AG09309 (cell line): ENCODE measurements around the gene PRRC2B.

Experiments
- DNase-seq: peaks from one replicate; pipeline ENCODE4 v3.0.0-alpha.2; 2010; ENCODE audit warnings: low read depth
- H3K4me3 ChIP-seq: 2 replicates; pipeline ENCODE4 v1.5.1; 2011; ENCODE audit warnings: mild to moderate bottlenecking, low read depth, low read length, moderate library complexity; ENCODE audit not compliant: control insufficient read depth
- CTCF ChIP-seq: IDR thresholded peaks from 2 replicates; pipeline ENCODE4 v1.5.1; 2011; ENCODE audit warnings: mild to moderate bottlenecking, low read depth, low read length, inconsistent platforms; ENCODE audit not compliant: insufficient read depth, control insufficient read depth; ENCODE audit errors: missing control alignments

Gene PRRC2B

GRCh38 chr9:131418143-131419025, 24.5 kb downstream of the PRRC2B start:
- no peak for TF ChIP-seq CTCF
- H3K4me3 ChIP-seq = no peak overlapping the region
- DNase-seq = no peak

GRCh38 chr9:131419026-131419614, 25.2 kb downstream of the PRRC2B start:
- no peak overlapping the region for H3K4me3 ChIP-seq
- no peak for DNase-seq
- no peak for TF ChIP-seq CTCF

GRCh38 chr9:131419716-131420115, 25.8 kb downstream of the PRRC2B start:
- H3K4me3 ChIP-seq = no peak overlapping the region
- TF ChIP-seq CTCF = no peak
- no peak for DNase-seq

- H3K4me3 ChIP-seq = no peak overlapping the region
- DNase-seq = no peak
- TF ChIP-seq CTCF = peak; percentile 26
Measured at GRCh38 chr9:131420980-131421624, 27.2 kb downstream of the PRRC2B start.

- no peak for TF ChIP-seq CTCF
- no peak for DNase-seq
Measured at GRCh38 chr9:131421691-131422090, 27.8 kb downstream of the PRRC2B start.

GRCh38 chr9:131422241-131422792, 28.4 kb downstream of the PRRC2B start:
- H3K4me3 ChIP-seq = no peak overlapping the region
- no peak for TF ChIP-seq CTCF
- no peak for DNase-seq

More at GRCh38 chr9:131421691-131422090, 27.8 kb downstream of the PRRC2B start:
- no peak overlapping the region for H3K4me3 ChIP-seq
